AG10803 (cell line): ENCODE measurements around the gene DAAM2.

Source experiments
- DNase-seq: peaks from one replicate; pipeline ENCODE4 v3.0.0; 2010; ENCODE audit warnings: low read depth
- H3K4me3 ChIP-seq: 2 replicates; pipeline ENCODE4 v1.5.1; 2011; ENCODE audit warnings: mild to moderate bottlenecking, low read length, control low read depth
- TF ChIP-seq, protein P1 (sequence below): conservative IDR thresholded peaks from 2 replicates; pipeline ENCODE4 v1.5.1; 2011; ENCODE audit warnings: mild to moderate bottlenecking, low read length, control low read depth, inconsistent platforms

Gene DAAM2

GRCh38 chr6:39898625-39899024, 106.4 kb downstream of the DAAM2 start:
- DNase-seq = no peak
- TF ChIP-seq, protein P1, sequence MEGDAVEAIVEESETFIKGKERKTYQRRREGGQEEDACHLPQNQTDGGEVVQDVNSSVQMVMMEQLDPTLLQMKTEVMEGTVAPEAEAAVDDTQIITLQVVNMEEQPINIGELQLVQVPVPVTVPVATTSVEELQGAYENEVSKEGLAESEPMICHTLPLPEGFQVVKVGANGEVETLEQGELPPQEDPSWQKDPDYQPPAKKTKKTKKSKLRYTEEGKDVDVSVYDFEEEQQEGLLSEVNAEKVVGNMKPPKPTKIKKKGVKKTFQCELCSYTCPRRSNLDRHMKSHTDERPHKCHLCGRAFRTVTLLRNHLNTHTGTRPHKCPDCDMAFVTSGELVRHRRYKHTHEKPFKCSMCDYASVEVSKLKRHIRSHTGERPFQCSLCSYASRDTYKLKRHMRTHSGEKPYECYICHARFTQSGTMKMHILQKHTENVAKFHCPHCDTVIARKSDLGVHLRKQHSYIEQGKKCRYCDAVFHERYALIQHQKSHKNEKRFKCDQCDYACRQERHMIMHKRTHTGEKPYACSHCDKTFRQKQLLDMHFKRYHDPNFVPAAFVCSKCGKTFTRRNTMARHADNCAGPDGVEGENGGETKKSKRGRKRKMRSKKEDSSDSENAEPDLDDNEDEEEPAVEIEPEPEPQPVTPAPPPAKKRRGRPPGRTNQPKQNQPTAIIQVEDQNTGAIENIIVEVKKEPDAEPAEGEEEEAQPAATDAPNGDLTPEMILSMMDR = no peak
- no peak overlapping the region for H3K4me3 ChIP-seq

DNA sequence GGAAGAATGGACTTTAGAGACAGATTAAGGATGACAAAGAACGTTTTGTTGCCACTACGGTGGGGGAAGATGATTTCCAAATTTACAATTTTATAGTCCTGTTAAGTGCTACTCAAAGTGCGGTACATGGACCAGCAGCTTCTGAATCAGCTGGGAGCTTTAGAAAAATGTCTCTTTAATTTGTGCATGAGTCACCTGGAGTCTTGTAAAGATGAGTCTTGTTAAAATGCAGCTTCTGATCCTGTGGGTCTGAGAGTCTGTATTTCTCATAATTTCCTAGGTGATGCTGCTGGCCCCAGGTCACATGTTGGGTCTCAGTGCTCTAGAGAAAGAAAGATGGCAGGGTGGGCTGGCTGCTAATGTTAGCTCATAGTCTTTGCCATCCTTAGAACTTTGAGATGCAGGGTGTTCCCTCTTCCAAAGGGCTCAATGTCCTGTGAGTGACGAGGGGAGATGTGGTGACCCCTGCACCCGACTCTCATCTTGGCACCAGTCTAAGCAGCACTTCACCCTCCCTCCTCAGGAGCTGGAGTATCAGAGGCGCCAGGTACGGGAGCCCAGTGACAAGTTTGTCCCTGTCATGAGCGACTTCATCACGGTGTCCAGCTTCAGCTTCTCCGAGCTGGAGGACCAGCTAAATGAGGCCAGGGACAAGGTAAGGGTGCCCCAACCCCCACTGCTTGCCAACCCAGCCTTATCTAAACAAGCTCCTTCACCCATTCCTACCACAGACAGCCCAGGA, 107.5 kb downstream of the DAAM2 start:
- DNase-seq = no peak
- H3K4me3 ChIP-seq = no peak overlapping the region
- TF ChIP-seq, protein P1 = no peak

DNA sequence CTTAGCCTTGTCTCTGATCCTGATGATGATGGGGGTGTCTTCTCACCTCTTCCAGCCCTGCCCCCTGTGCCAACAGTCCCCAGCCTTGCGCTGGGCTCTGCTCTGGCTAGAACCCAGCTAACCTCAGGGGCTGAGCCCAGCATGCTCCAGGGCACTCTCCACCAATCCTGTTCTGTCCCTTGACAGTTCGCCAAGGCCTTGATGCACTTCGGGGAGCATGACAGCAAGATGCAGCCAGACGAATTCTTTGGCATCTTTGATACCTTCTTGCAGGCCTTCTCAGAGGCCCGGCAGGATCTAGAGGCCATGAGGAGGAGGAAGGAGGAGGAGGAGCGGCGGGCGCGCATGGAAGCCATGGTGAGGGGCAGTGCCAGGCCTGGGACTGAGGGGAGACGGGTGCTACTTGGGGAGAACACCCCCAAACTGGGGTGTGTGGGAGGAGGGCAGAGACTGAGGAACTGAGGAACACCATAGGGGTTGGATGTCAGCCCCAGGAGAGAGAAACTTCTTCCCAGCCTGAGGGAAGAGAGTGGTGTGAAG, 109.0 kb downstream of the DAAM2 start:
- TF ChIP-seq, protein P1 = no peak
- no peak overlapping the region for H3K4me3 ChIP-seq
- no peak for DNase-seq

DNA sequence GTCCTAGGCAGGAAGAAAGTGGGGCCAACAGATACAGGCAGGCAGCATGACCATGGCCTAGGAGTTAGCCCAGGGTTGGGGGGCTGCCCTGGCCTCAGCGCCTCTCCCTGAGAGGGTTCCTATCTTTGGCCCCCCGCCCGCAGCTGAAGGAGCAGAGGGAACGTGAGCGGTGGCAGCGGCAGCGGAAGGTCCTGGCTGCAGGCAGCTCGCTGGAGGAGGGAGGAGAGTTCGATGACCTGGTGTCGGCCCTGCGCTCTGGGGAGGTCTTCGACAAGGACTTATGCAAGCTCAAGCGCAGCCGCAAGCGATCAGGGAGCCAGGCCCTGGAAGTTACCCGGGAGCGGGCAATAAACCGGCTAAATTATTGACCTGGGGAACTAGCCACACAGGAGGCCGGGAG, 109.5 kb downstream of the DAAM2 start:
- no peak overlapping the region for H3K4me3 ChIP-seq
- DNase-seq = no peak
- TF ChIP-seq, protein P1 = no peak

DNA sequence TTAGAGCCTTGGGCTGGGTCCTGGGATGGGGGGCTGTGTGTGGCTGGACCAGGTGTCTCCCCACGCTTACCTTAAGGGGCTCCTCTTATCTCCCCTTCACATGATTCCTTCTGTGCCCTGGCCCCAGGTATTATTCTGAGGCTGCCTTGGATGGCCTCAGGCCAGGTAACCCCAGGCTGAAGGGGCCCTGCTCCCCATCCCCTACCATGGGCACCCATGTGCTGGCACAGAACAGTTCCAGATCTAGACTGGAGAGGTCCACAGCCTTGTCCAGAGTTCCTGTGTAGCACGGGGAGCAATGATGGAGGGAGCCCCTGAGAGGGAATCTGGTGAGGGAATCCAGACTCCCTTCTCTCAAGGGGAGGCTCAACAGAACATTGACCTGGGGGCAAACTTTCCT, 110.0 kb downstream of the DAAM2 start:
- no peak for DNase-seq
- H3K4me3 ChIP-seq = no peak overlapping the region
- TF ChIP-seq, protein P1 = no peak

- TF ChIP-seq, protein P1 = no peak
- DNase-seq = no peak
- H3K4me3 ChIP-seq = no peak overlapping the region
Observed at GRCh38 chr6:39902786-39903465, 110.8 kb downstream of the DAAM2 start.

DNA sequence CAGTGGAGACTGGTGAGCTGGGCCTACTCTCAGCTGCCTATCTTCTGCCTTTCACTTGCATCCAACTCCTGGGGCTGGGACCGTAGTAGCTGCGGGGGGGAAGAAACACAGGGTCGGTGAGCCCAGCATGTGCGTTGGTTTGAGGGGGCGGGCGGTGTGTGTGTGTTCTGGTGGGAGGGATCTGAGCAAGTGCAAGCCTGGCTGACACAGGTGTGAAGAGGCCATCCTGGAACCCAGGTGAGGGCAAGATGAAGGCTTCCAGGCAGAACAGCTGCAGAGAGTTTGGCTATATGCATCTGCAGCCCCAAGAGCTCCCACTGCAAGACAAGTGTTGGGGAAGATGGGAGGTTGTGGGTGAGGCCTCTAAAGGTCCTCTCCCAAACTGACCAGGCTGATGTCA, 111.5 kb downstream of the DAAM2 start:
- TF ChIP-seq, protein P1 = no peak
- no peak overlapping the region for H3K4me3 ChIP-seq
- DNase-seq = no peak
